ENCODE measurements around the gene UBALD2.

- TF ChIP-seq POLR2A (IDR thresholded peaks at IDR 0.05) = no peak
- no peak for TF ChIP-seq CTCF (IDR thresholded peaks at IDR 0.05)
These were observed 5.0 kb downstream of the UBALD2 start for GRCh38 chr17:76270127-76270592.
